Erythroblast (primary cell): Measurements from ENCODE around the gene OSBPL2.

Source experiments
- DNase-seq, 2 experiments: peaks; one replicate each; lab custom pipeline; 2025; lab: John Stamatoyannopoulos, UW
- GATA1 ChIP-seq: IDR thresholded peaks from 2 replicates; pipeline ENCODE4 v1.6.1; 2011; ENCODE audit warnings: low read depth, mild to moderate bottlenecking, control low read depth, low read length, moderate library complexity
- POLR2A ChIP-seq: IDR thresholded peaks from 2 replicates; pipeline ENCODE4 v1.6.1; 2011; ENCODE audit warnings: mild to moderate bottlenecking, low read length

Gene OSBPL2

GRCh38 chr20:62302341-62303061 lies 64.2 kb downstream of the OSBPL2 start, which contains the start of gene ADRM1:
Gene ADRM1 (plus strand): TSS chr20:62302997. CDS start chr20:62303569, 572 bp downstream.
- peak; percentile 97 to 99 for DNase-seq
- TF ChIP-seq POLR2A = peak; percentile 56
- TF ChIP-seq GATA1 = no peak

DNA sequence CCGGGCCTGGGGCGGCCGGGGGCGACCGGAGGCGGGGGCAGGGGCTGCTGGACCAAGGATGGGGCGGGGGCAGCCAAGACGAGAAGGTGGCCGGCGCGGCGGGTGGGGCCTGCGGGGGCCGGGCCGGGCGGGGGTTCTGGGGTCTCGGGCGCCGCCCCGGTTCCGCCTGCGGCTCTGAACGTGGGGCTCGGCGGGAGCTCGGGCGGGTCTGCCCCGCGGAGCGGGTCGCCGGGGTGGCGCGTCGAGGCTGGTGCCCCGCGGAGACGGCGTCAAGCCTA lies 64.7 kb downstream of the OSBPL2 start:
- TF ChIP-seq POLR2A (no peak), GATA1 (no peak)
- no peak for DNase-seq

- peak; percentile 60 to 74 for DNase-seq
- TF ChIP-seq POLR2A = no peak
These were observed 65.3 kb downstream of the OSBPL2 start for GRCh38 chr20:62303340-62304226.

DNA sequence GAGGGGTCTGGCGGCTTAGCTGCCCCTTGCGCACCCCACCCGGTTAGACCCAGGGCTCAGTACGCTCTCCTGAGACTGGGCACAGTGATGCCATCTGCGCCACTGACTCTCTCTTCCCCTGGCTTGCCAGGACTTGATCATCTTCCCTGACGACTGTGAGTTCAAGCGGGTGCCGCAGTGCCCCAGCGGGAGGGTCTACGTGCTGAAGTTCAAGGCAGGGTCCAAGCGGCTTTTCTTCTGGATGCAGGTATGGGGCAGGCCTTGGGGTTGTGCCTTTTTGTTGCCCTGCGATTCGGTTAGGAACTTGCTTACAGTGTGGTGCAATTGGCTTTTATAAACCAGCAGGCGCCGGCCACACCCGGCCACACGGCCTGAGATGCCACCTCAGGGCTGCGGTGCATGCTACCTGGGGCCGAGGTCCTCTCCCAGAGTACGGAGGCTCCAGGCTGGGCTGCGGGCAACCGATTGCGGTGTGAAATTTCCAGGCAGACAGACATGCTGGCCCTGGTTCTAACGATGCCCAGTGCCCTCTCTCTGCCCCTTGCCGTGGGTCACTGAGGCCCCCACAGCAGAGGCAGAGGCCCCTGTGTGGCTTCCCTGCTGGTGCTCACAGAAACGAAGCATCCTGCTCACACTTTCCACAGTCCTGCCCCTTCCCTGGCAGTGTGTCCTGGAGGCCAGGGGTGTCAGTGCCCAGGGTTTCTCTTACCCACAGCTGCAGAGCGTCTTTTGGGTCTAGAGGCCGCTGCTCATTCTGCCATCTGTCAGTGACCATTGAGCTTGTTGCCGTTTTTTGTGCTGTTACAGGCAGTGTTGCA lies 66.2 kb downstream of the OSBPL2 start:
- TF ChIP-seq POLR2A = no peak
- no peak for TF ChIP-seq GATA1
- no peak for DNase-seq

DNA sequence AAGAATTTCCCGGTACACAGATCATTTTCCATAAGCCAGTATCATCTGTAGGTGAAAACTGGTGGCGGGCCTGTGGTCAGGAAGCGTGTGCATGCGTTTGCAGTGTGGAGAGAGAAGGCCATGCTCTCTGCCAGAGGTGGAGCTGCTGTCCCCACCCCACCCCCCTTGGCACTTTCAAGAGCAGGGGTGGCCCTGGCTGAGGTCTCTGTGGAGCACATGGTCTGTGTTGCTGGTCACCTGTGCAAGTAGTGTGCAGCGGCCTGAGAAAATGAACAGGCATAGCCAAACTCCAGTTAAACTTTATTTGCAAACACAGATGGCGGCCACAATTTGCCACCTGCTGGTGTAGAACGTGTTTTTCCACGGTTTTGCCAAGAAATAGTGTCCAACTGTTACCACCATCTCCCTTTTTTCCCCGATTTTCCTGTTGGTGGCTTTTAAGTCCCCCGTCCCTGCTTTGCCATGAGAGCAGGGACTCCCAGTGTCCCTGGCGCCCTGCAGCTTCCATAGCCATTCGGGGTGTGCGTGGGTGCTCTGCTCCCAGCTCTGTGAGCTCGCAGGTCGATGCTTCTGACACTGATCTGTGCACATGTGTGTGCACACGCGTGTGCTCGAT lies 66.9 kb downstream of the OSBPL2 start:
- TF ChIP-seq GATA1 = no peak
- no peak for TF ChIP-seq POLR2A
- no peak for DNase-seq

DNA sequence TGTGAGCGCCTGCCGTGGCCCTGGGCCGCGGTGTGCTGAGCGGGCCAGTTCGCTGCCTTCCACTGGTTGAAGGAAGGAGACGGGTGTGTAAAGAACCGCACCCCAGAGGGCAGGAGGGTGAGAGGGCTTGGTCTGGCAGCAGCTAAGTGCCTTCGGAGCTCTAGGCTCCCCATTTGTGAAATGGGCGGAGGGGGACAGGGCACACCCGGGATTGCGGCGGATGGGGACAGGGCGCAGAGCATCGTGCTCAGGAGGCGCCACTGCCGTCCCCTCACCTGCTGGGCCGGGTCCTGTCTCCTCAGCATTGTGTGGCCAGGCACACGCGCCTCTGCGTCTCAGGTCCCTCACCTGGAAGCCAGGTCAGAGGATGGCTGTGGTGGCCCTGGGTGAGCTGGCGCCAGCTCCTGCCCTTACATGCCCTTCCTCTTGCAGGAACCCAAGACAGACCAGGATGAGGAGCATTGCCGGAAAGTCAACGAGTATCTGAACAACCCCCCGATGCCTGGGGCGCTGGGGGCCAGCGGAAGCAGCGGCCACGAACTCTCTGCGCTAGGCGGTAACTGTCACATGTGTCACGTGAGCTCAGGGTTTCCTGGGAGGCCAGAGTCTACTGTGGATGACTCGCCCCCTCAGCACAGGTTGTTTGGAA lies 67.6 kb downstream of the OSBPL2 start:
- no peak for DNase-seq
- TF ChIP-seq GATA1 = no peak
- TF ChIP-seq POLR2A = no peak

DNA sequence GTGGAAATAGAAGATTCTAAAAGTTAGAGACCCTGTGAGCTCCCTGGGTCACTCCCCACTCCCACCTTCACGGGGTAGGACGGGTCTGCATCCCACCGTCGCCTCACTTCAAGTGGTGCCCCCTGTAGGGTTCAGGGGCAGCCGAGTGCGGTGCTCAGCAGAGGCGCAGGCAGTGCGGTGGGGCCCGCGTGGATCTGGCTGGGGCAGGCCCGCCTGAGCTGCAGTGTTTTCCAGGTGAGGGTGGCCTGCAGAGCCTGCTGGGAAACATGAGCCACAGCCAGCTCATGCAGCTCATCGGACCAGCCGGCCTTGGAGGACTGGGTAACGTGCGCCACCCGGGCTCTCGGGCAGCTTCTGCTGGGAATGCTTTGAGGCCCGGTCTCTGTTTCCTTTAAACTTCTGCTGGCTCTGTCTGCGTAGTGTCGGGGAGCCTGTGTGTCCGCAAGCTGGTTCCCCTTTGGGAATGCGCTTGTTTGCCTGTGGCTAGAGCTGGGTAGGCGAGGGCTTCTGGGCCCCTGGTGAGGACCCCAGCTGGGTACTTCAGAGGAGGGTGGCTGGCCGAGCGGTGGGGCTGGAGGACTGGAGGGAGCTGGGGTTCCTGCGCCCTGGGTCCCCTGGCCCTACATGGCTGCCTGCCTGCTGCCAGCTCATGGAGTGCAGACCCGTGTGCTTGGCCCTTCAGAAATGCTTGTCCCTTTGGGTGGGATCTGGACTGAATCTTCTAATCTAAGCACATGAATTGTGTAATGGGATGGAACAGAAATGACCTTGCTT lies 68.3 kb downstream of the OSBPL2 start:
- TF ChIP-seq GATA1 (no peak), POLR2A (no peak)
- no peak for DNase-seq

GRCh38 chr20:62307226-62308101 lies 69.1 kb downstream of the OSBPL2 start:
- TF ChIP-seq GATA1 = no peak
- no peak for TF ChIP-seq POLR2A
- DNase-seq = no peak

DNA sequence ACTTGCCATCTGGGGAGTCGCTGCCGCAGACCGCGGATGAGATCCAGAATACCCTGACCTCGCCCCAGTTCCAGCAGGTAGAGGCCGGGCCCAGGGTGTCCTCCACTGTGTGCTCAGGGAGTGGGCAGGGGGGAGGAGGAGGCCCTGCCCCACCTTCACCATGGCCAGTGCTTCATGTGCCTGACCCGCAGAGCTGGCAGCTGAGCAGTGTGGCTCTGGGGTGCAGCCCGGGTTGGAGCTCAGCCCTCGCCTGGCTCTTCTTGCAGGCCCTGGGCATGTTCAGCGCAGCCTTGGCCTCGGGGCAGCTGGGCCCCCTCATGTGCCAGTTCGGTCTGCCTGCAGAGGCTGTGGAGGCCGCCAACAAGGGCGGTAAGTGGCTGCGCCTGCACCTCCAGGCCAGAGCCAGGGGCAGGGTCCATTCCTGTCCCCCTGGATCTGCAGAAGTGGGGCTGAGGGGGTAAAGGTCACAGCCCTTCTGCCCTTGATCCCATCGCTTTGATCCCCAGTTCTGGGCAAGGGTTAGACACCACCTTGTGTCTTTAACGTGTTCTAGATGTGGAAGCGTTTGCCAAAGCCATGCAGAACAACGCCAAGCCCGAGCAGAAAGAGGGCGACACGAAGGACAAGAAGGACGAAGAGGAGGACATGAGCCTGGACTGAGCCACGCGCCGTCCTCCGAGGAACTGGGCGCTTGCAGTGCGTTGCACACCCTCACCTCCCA lies 69.9 kb downstream of the OSBPL2 start:
- TF ChIP-seq GATA1 (no peak), POLR2A (no peak)
- DNase-seq = no peak

- no peak for TF ChIP-seq GATA1
- TF ChIP-seq POLR2A = no peak
- DNase-seq = no peak
These were observed 71.0 kb downstream of the OSBPL2 start for GRCh38 chr20:62309198-62309944.
